Measurements from ENCODE around the gene HOXC9.

HOXC9 gene

DNA sequence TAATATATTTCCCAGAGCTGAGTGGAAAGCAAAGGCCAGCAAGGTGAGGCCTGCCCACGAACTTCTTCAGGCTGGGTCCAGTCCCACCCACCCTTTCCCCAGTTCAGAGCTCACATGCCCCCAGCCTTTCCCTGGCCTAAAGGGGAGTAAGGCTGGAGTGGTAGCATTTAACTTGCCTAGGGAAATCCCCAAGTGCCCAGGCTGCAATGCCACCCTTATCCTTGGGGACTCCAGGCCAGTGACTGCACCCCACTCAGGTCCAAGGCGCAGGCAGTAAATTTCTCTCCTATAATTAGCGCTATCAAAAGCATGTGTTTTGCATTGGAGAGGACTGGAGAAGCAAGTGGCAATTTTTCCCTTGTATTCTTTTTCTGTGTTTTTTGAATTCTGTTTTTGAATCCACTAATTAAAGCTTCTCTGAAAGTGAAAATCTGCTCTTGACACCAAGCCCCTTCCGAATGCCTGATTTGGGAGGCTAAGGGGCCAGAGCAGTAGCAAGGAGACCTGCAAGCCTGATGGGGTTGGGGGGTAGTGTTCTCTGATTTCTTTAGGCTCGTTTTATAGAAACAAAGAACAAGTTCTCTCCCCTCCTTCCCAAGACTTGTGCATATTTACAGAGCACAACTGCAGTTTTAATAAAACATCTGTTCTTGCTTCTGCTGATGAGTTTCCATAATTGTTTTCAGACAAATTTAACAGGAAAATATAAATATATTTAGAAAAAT, 24.8 kb downstream of the HOXC9 start:
- Histone ChIP-seq H3K27me3 (ENCODE audit: control insufficient read depth, insufficient read depth, low read length) (peaks cover 27% of the 10 kb centered on the region), H3K9me3 (ENCODE audit: control insufficient read depth, low read length) (no peaks in the 10 kb centered on the region), H3K27ac (no peak overlapping the region), H3K4me3 (ENCODE audit: low read depth, low read length) (no peak overlapping the region), H3K9ac (no peak overlapping the region), H3K4me2 (ENCODE audit: low read length) (no peak overlapping the region), H3K79me2 (no peaks in the 10 kb centered on the region), H3K4me1 (no peaks in the 10 kb centered on the region), H3K36me3 (ENCODE audit: control insufficient read depth, insufficient read depth, low read length) (no peaks in the 10 kb centered on the region), H2AFZ (no peak overlapping the region)
- no peak for TF ChIP-seq CTCF (IDR thresholded peaks at IDR 0.05)

DNA sequence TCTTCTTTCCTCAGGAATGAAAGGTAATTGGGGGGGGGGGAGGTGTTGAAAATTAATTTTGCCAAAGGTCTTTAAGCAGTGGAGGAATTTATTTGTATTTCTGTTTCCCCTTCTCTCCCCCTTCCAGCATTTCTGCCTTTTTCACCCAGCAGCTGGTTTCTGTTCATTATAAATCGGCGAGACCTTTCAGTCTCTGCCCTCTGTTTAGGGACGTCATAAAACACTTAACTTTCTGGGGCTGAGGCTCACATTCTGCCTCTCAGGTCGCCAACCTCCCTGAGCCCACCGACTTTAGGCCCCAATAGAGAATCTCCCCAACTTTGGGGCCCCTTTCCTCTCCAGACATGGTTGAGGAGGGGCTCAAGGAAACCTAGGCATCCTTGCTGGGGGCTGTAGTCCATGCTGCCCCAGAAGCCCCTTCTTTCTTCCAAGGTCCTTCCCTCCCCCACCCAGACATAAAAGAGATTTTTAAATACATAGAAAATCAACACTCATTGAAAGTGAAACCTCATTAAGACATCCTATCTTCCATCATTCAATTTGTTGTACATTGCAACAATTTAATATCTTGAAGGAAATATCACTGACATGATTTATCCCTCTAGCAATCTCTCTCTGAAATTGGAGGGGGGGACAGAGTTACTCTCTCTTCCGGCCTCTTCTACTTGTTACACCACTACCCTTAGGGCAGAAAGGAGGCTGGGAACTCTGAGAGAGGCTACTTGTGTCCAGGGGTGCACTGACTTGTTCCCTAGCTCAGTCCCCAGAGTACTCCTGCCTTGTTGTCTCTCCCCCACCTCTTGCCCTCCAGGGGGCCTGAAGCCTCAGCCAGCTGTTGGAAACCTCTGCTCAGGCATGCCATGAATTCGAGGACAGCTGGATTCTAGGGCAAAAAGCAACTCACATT, 25.8 kb downstream of the HOXC9 start:
- no peak for TF ChIP-seq CTCF (IDR thresholded peaks at IDR 0.05)
- Histone ChIP-seq H3K9ac (no peak overlapping the region), H3K9me3 (ENCODE audit: control insufficient read depth, low read length) (no peaks in the 10 kb centered on the region), H3K27me3 (ENCODE audit: control insufficient read depth, insufficient read depth, low read length) (peaks cover 27% of the 10 kb centered on the region), H3K4me2 (ENCODE audit: low read length) (no peak overlapping the region), H3K79me2 (no peaks in the 10 kb centered on the region), H2AFZ (no peak overlapping the region), H3K4me1 (no peaks in the 10 kb centered on the region), H3K4me3 (ENCODE audit: low read depth, low read length) (no peak overlapping the region), H3K27ac (no peak overlapping the region), H3K36me3 (ENCODE audit: control insufficient read depth, insufficient read depth, low read length) (no peaks in the 10 kb centered on the region)

DNA sequence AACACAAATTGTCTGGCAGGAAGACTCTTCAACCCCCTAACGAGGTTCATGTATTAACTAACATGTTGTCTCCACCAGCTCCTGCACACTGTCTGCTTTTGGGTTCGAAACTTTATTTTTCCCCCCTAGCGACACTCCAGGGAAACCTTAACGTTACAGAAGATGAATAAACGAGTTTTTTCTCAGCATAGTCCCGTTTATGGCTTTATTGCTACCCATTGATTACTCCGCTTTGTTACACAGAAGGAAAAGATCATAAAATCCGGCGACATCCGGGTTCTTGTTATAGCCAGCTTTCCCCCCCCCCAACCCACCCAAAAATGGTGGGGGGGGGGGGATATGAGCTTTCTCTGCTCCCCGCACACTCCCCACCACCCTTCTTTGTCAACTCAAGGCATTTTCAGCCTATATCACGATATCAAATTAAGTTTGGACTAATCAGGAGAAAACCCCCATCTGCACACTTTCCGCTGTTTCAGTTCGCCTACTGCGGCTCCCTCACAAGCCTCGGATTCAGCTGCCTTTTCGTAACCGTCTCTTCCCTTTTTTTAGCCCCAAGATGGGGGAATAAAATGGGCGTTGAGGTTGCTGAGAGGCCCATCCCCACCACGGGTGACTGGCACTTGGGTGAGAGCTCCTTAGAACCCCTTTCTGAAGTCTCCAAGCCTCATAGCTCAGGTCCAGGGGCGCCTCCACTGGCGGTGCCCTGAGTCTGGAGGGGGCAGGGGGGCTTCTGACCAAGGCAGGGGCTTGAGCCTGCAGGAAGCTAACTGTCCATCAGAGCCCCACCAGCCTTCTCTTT, 26.9 kb downstream of the HOXC9 start:
- TF ChIP-seq CTCF (IDR thresholded peaks at IDR 0.05), result no peak
- no peak overlapping the region for H3K27ac ChIP-seq
- H2AFZ ChIP-seq, result no peak overlapping the region
- H3K4me3 ChIP-seq (ENCODE audit: low read depth, low read length), result no peak overlapping the region
- H3K4me2 ChIP-seq (ENCODE audit: low read length), result no peak overlapping the region
- no peaks in the 10 kb centered on the region for H3K79me2 ChIP-seq
- H3K9me3 ChIP-seq (ENCODE audit: control insufficient read depth, low read length), result no peaks in the 10 kb centered on the region
- no peaks in the 10 kb centered on the region for H3K36me3 ChIP-seq (ENCODE audit: control insufficient read depth, insufficient read depth, low read length)
- no peak overlapping the region for H3K9ac ChIP-seq
- peaks cover 29% of the 10 kb centered on the region for H3K27me3 ChIP-seq (ENCODE audit: control insufficient read depth, insufficient read depth, low read length)
- no peaks in the 10 kb centered on the region for H3K4me1 ChIP-seq

DNA sequence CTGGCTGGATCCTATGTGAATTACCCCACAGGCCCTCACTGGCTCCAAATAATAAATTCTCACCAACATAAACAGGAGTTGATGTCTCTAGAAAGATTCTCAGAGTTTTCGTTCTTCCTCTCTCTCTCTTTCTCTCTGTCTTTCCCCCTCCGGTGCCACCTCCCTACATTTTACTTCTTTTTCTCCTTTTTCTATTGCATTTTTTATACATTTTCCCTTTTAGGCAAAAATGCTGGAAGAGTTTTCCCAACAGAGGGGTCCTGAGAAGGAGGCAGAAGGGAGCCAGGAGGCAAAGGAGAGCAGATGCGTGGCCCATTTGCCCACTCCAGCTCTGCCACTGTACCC, 27.5 kb downstream of the HOXC9 start:
- Histone ChIP-seq H3K4me3 (ENCODE audit: low read depth, low read length) (no peak overlapping the region), H3K4me2 (ENCODE audit: low read length) (no peak overlapping the region)
- TF ChIP-seq CTCF (IDR thresholded peaks at IDR 0.05), result no peak

More for the DNA sequence above, 27.5 kb downstream of the HOXC9 start:
- H3K79me2 ChIP-seq, result no peaks in the 10 kb centered on the region
- H3K4me1 ChIP-seq, result no peaks in the 10 kb centered on the region
- H3K27ac ChIP-seq, result no peak overlapping the region
- H2AFZ ChIP-seq, result no peak overlapping the region
- H3K36me3 ChIP-seq (ENCODE audit: control insufficient read depth, insufficient read depth, low read length), result no peaks in the 10 kb centered on the region
- no peak overlapping the region for H3K9ac ChIP-seq
- H3K27me3 ChIP-seq (ENCODE audit: control insufficient read depth, insufficient read depth, low read length), result peaks cover 35% of the 10 kb centered on the region
- H3K9me3 ChIP-seq (ENCODE audit: control insufficient read depth, low read length), result no peaks in the 10 kb centered on the region
